Pons (tissue), 1 donor: ENCODE measurements around the gene KHDRBS1.
"Not testable (repeated sequence)": the region's sequence is repeated elsewhere in the genome, so short reads cannot be mapped to it uniquely, and the experiment has no call there.

Experiments used
- DNase-seq: peaks from one replicate; pipeline ENCODE4 v3.0.0-alpha.2; 2016; ENCODE audit warnings: low spot score

Gene KHDRBS1, protein sequence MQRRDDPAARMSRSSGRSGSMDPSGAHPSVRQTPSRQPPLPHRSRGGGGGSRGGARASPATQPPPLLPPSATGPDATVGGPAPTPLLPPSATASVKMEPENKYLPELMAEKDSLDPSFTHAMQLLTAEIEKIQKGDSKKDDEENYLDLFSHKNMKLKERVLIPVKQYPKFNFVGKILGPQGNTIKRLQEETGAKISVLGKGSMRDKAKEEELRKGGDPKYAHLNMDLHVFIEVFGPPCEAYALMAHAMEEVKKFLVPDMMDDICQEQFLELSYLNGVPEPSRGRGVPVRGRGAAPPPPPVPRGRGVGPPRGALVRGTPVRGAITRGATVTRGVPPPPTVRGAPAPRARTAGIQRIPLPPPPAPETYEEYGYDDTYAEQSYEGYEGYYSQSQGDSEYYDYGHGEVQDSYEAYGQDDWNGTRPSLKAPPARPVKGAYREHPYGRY

GRCh38 chr1:32013386-32014198, at the start of gene KHDRBS1:
Gene KHDRBS1, plus strand, starts transcription at chr1:32013868. Its CDS starts 128 bp downstream, at chr1:32013996.
- DNase-seq, result peak; percentile 99

- DNase-seq, result no peak
Measured at GRCh38 chr1:31970873-31971272, 42.8 kb upstream of the KHDRBS1 start.

GRCh38 chr1:31976401-31976800, 37.3 kb upstream of the KHDRBS1 start:
- no peak for DNase-seq

DNA sequence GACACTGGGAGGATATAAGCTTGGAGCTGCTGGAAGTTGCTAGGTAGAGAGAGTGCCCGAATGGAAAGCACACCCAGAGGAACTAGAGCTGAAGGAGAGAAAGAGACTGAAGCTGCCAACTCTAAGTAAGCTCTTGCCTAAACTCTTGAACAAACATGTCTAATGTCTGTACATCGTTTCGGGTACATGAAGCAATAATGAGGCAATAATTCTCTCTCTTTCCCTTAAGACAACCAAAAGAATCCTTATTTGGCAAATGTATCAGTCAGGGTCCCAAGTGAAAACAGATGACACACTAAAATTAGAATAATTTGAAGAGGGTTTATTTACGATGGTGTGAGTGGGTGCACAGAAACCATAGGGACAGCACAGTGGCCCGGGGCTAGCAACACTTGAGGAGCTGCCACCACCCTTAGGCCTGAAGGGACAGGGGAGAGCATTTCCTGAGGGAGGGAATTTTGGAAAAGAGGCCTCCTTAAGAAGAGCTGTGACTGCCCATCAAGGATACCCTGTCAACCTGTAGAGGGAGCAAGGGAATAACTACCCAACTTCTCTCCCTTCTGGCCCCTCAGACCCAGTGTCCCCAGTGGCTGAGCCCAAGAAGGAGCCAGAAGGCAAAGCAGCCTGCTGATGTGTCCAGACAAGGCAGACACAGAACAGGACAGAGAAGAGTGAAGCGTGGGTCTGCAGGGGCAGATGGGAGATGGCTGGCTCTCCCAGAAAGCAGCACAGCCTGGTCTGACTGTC, 36.1 kb upstream of the KHDRBS1 start:
- DNase-seq, result no peak

- DNase-seq, result no peak
Measured at GRCh38 chr1:31978843-31979400, 34.7 kb upstream of the KHDRBS1 start.

- no peak for DNase-seq
Measured at GRCh38 chr1:31980835-31981455, 32.7 kb upstream of the KHDRBS1 start.

- DNase-seq, result no peak
Measured at GRCh38 chr1:31981456-31981839, 32.2 kb upstream of the KHDRBS1 start.

DNA sequence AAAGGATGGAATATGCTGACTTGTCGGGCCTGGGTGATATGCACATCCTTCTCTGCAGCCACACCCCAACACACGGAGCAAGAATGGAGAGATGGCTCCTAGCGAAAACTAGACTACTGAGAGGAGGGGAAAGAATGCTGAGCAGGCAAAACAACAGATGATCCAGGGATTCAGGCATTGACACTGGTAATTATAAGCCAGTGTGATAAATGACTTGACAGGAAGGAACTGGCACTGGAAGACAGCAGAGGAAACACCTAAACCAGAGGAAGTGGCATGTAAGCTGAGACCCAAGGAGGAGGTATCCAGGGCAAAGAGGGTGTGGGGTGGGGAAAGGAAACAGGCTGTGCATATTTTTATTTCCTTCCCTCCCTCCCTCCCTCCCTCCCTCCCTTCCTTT, 31.7 kb upstream of the KHDRBS1 start:
- DNase-seq, result no peak

DNA sequence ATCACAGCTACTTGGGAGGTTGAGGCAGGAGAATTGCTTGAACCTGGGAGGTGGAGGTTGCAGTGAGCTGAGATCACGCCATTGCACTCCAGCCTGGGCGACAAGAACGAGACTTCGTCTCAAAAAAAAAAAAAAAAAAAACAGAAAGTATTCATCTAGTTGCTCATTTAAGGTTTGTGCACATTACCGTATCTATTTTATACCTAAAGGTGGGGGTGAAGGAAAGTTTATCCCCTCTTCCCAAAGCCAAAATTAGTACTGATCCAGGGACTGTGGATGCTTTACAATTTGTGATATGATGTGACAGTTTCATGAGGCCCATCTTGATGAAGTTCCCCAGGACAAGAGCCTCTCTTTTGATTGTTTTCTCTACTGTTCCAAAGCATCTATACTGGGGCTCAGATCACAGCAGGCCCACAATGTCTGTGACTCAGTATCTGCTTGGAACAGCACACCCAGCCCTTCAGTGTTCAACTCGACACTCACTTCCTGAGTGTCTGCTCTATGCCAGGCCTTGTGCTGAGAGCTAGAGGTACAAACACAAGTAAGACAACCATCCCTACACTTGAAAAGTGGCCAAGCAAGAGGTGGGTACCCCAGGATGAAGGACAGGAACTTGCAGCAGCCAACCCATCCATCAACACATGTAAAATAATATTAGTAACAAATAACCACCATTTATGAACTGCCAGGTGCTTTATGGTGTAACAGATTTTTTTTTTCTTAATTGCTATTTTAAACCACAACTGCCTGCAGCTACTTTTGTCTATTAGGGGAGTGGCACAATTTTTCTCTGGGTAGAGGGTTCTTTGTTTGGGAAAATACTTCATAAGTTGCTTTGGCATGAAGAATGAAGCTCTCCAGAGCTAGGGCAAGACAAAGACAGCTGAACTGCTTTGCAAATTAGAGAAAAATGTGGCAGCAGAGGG, 29.0 kb upstream of the KHDRBS1 start:
- no peak for DNase-seq

DNA sequence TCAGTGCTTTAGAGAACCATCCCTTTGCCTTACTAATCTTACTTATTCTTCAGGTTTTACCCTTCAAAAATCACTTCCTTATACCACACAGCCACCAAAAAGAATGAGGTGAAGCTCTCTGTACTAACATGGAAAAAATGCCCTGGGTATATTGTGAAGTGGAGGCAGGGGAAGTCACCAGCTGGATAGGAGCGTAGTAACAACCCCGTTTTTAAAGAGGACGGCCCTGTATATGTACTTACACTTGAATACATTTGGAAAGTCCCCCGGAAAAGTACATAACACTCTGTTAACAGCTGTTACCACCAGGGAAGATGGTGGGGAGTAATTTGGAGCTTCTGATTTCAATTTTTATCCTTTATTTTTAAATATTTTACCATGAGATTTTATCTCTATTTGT, 28.2 kb upstream of the KHDRBS1 start:
- DNase-seq, result no peak

GRCh38 chr1:31987135-31987619, 26.5 kb upstream of the KHDRBS1 start:
- DNase-seq, result no peak

DNA sequence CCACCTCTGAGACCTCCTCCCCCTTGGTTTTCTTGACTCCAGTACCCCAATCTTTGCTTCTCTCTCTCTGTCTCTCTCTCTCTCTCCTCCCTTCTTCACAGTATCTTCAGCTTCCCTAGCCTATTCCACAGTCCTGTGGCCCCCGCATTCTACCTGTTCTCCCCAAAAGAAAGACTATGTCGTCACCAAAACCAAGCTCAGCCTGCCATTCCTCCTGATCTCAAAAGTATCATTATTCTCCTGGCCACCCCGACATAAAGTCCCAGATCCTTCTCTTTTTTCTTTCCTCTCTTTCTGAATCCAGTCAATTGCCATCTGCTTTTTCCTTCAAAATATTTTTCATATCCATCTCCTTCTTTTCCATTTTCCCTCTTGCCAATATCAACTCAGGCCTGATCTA, 23.7 kb upstream of the KHDRBS1 start:
- DNase-seq, result no peak

GRCh38 chr1:31991182-31991581, 22.5 kb upstream of the KHDRBS1 start:
- DNase-seq, result no peak

DNA sequence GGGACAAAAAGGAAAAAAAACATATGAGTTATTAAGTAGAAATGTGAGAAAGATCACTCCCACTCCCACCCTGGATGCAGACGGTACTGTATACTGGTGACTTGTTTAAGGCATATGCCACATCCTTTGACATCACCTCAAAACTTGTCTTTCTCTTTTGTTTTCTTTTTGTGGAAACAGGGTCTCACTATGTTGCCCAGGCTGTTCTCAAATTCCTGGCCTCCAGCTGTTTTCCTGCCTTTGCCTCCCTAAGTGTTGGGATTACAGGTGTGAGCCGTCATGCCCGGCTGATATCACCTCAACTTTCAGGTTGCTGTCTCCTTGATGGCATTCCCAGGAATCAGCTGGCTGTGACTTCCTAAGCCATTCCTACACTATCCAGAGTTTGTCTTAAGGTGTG, 18.4 kb upstream of the KHDRBS1 start:
- no peak for DNase-seq

GRCh38 chr1:31996121-31996520, 17.5 kb upstream of the KHDRBS1 start:
- not testable (repeated sequence) for DNase-seq

DNA sequence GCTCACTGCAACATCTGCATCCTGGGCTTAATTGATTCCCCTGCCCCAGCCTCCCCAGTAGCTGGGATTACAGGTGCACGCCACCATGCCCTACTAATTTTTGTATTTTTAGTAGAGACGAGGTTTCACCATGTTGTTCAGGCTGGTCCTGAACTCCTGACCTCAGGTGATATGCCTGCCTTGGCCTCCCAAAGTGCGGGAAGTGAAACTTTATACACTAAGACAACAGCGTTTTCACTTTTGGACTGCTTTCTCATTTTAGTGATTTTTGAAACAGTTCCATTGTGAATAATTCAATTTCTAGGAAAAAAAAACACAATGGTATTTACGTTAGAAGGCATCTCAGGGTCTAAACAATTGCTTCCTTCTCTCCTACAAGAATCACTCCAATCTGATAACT, 11.8 kb upstream of the KHDRBS1 start:
- DNase-seq, result no peak

GRCh38 chr1:32002285-32002684, 11.4 kb upstream of the KHDRBS1 start:
- DNase-seq, result not testable (repeated sequence)

- DNase-seq, result no peak
Measured at GRCh38 chr1:32005522-32005921, 8.1 kb upstream of the KHDRBS1 start.

DNA sequence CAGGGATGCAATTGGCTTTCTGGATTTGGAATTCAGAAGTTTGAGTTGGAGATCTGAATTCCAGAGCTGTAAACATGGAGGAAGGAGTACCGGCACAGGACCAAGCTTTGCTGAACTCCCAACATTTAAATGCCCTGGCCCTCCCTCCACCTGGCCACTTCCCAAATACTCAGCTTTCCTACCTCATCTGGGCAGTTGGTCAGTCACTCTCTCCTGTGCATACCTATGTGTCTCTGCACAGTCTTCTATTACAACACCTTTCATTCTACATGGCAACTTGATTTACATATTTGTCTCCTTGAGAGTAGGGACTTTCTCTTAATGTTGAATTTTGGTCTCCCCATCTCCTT, 6.1 kb upstream of the KHDRBS1 start:
- no peak for DNase-seq

DNA sequence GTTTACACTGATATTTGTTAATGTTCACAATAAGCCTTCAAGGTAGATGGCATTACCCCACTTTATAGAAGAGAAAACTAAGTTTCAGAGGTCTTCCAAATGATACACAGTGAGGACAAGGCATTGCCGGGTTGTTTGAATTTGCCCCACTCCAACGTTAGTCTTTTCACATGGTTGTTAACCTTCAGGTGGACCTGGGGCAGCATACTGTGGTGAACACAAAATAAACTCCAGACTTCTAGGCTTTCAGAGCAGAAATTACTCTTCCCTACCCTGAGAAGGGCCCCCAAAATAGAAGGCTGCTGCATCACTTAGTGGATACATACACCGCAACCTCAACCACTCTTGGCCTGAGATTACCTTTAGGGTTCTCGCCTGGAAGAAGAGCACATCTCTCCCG, 3.4 kb upstream of the KHDRBS1 start:
- DNase-seq, result no peak
